Osteoblast (primary cell): ENCODE results near the gene NPIPA5. TPM values are rescaled to one million over a fixed set of nuclear protein-coding genes. Genes with fewer than 3 reads are reported as not detected.
"Not testable (repeated sequence)": the region's sequence is repeated elsewhere in the genome, so short reads cannot be mapped to it uniquely, and the experiment has no call there.

Experiments used
- DNase-seq: peaks from one replicate; pipeline ENCODE4 v3.0.0; 2011; ENCODE audit warnings: low spot score, mixed read lengths; ENCODE audit not compliant: insufficient read length; ENCODE audit errors: missing footprints
- H2AFZ ChIP-seq: 2 replicates; pipeline ENCODE4 v1.6.0; 2011; ENCODE audit warnings: mild to moderate bottlenecking, low read length
- H3K27ac ChIP-seq: 2 replicates; pipeline ENCODE4 v1.5.1; 2011; ENCODE audit warnings: mild to moderate bottlenecking, low read depth, low read length, moderate library complexity
- H3K27me3 ChIP-seq: 2 replicates; pipeline ENCODE4 v1.6.0; 2012; ENCODE audit warnings: mild to moderate bottlenecking, control low read depth, inconsistent platforms, low read length, moderate library complexity; ENCODE audit not compliant: insufficient read depth
- H3K36me3 ChIP-seq: 2 replicates; pipeline ENCODE4 v1.5.1; 2011; ENCODE audit warnings: mild to moderate bottlenecking, low read length, control low read depth, moderate library complexity; ENCODE audit not compliant: insufficient read depth
- H3K4me1 ChIP-seq: 2 replicates; pipeline ENCODE4 v1.5.1; 2011; ENCODE audit warnings: mild to moderate bottlenecking, low read length, control low read depth, moderate library complexity; ENCODE audit not compliant: insufficient read depth
- H3K4me2 ChIP-seq: 2 replicates; pipeline ENCODE4 v1.6.0; 2011; ENCODE audit warnings: mild to moderate bottlenecking, low read length; ENCODE audit not compliant: insufficient read depth
- H3K4me3 ChIP-seq: fragments of 200-600 bp; sonication (generic); 3 replicates; pipeline ENCODE4 v1.5.1; 2012; ENCODE audit warnings: mild to moderate bottlenecking, low read length, inconsistent platforms; ENCODE audit not compliant: insufficient read depth
- H3K79me2 ChIP-seq: 2 replicates; pipeline ENCODE4 v1.6.0; 2012; ENCODE audit warnings: mild to moderate bottlenecking, low read length, control low read depth, inconsistent platforms; ENCODE audit not compliant: insufficient read depth
- H3K9me3 ChIP-seq: 2 replicates; pipeline ENCODE4 v1.5.1; 2011; ENCODE audit warnings: low read depth, low read length, control low read depth
- H4K20me1 ChIP-seq: 2 replicates; pipeline ENCODE4 v1.6.0; 2012; ENCODE audit warnings: mild to moderate bottlenecking, low read length, control low read depth; ENCODE audit not compliant: insufficient read depth
- CTCF ChIP-seq: IDR thresholded peaks from 2 replicates; pipeline ENCODE4 v1.5.1; 2011; ENCODE audit warnings: mild to moderate bottlenecking, low read depth, low read length, moderate library complexity; ENCODE audit errors: extremely low read depth
- total RNA-seq: library from RNA; depleted of rRNA; stranded (reverse); fragments of >200 nt; gene quantifications from 2 replicates; pipeline ENCODE4 v1.2.3, GENCODE V29; 2012

The NPIPA5 gene
- total RNA-seq, 1 donor = 5.4 TPM

- Histone ChIP-seq H2AFZ (no peak overlapping the region), H3K79me2 (no peaks in the 10 kb centered on the region), H3K27ac (no peak overlapping the region), H3K4me1 (no peaks in the 10 kb centered on the region), H3K9me3 (no peaks in the 10 kb centered on the region), H3K36me3 (no peaks in the 10 kb centered on the region), H3K4me3 (no peak overlapping the region), H3K4me2 (no peak overlapping the region), H3K27me3 (peaks cover 16% of the 10 kb centered on the region), H4K20me1 (no peaks in the 10 kb centered on the region)
- no peak for DNase-seq
- TF ChIP-seq CTCF = no peak
These were observed 44.1 kb upstream of the NPIPA5 start for GRCh38 chr16:15422222-15422621.

- not testable (repeated sequence) for H3K36me3 ChIP-seq, DNase-seq
These were observed 43.6 kb upstream of the NPIPA5 start for GRCh38 chr16:15421696-15422095.

GRCh38 chr16:15418206-15418605 lies 40.1 kb upstream of the NPIPA5 start:
- no peak for DNase-seq
- Histone ChIP-seq H3K36me3 (no peaks in the 10 kb centered on the region), H4K20me1 (no peaks in the 10 kb centered on the region), H3K27ac (no peak overlapping the region), H3K4me1 (peaks cover 11% of the 10 kb centered on the region), H3K79me2 (no peaks in the 10 kb centered on the region), H3K4me3 (no peak overlapping the region), H2AFZ (no peak overlapping the region), H3K9me3 (no peaks in the 10 kb centered on the region), H3K27me3 (peaks cover 2% of the 10 kb centered on the region), H3K4me2 (no peak overlapping the region)
- TF ChIP-seq CTCF = no peak

More at GRCh38 chr16:15421696-15422095, 43.6 kb upstream of the NPIPA5 start:
- peaks cover 16% of the 10 kb centered on the region for H3K27me3 ChIP-seq
- H3K9me3 ChIP-seq, H3K79me2 ChIP-seq, H3K4me1 ChIP-seq, H2AFZ ChIP-seq, H3K4me3 ChIP-seq, H4K20me1 ChIP-seq, H3K27ac ChIP-seq, H3K4me2 ChIP-seq: not testable (repeated sequence)

GRCh38 chr16:15417197-15417596 lies 39.1 kb upstream of the NPIPA5 start:
- no peaks in the 10 kb centered on the region for H3K27me3 ChIP-seq
- no peaks in the 10 kb centered on the region for H3K36me3 ChIP-seq
- TF ChIP-seq CTCF = no peak
- no peaks in the 10 kb centered on the region for H3K79me2 ChIP-seq
- no peak for DNase-seq
- H3K4me2 ChIP-seq = no peak overlapping the region
- no peaks in the 10 kb centered on the region for H3K9me3 ChIP-seq
- no peaks in the 10 kb centered on the region for H4K20me1 ChIP-seq
- no peak overlapping the region for H3K27ac ChIP-seq
- H3K4me1 ChIP-seq = peaks cover 11% of the 10 kb centered on the region
- no peak overlapping the region for H3K4me3 ChIP-seq
- H2AFZ ChIP-seq = no peak overlapping the region
